HCT116 (cell line): ENCODE measurements around the gene ZNF488.

Experiments
- EGR1 ChIP-seq: IDR thresholded peaks from 2 replicates; pipeline ENCODE4 v1.6.1; 2012; ENCODE audit warnings: low read depth
- EZH2phosphoT487 ChIP-seq: fragments of 200-600 bp; IDR thresholded peaks from 2 replicates; pipeline ENCODE4 v1.6.1; 2018; ENCODE audit warnings: antibody characterized with exemption, borderline replicate concordance
- JUND ChIP-seq: IDR thresholded peaks from 2 replicates; pipeline ENCODE4 v1.6.1; 2012
- POLR2A ChIP-seq: IDR thresholded peaks from 2 replicates; pipeline ENCODE4 v1.7.0; 2011; ENCODE audit warnings: borderline replicate concordance; ENCODE audit not compliant: insufficient read depth, insufficient read length; ENCODE audit errors: extremely low read depth
- POLR2AphosphoS5 ChIP-seq: IDR thresholded peaks from 2 replicates; pipeline ENCODE4 v1.6.1; 2011; ENCODE audit warnings: mild to moderate bottlenecking, low read depth, low read length, moderate library complexity
- RAD21 ChIP-seq: IDR thresholded peaks from 2 replicates; pipeline ENCODE4 v1.6.1; 2012; ENCODE audit warnings: low read depth, mild to moderate bottlenecking
- SP1 ChIP-seq: IDR thresholded peaks from 2 replicates; pipeline ENCODE4 v1.6.1; 2012; ENCODE audit warnings: low read depth
- ZNF274 ChIP-seq: fragments of 200-500 bp; sonication (Bioruptor generic); IDR thresholded peaks from 2 replicates; pipeline ENCODE4 v1.6.1; 2014; ENCODE audit warnings: mild to moderate bottlenecking, low read depth, low read length, inconsistent platforms
- TF ChIP-seq, protein P1 (sequence below), 3 experiments: fragments of 200-600 bp in 1 of 3; sonication (generic) in 1 of 3; IDR thresholded peaks in 2 of 3; conservative IDR thresholded peaks in 1 of 3; 2 replicates each; pipeline ENCODE4 v1.5.1; 2012 to 2017; ENCODE audit warnings: low read depth in 2 of 3, low read length in 2 of 3, antibody characterized with exemption in 1 of 3, borderline replicate concordance in 1 of 3, control low read depth in 1 of 3, mild to moderate bottlenecking in 1 of 3, mixed read lengths in 1 of 3, mixed run types in 1 of 3, moderate library complexity in 1 of 3; ENCODE audit not compliant: insufficient read depth in 1 of 3
- TF ChIP-seq, protein P2 (sequence below): IDR thresholded peaks from 2 replicates; pipeline ENCODE4 v1.6.1; 2012

DNA sequence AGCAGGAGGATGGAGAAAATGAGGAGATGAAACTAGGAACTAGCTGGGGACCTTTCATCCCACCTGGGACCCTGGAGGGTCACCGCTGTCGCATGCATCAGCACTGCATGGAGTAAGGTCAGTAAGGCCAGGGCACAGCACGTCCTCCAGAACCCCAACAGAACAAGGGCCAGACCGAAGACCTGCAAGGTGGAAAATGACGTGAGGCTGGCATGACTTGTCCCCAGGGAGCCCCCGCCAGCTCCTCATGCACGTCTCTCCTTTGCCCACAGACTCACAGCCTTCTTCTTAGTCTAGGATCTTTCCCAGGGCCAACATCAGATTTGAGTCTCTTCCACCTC is 4.7 kb downstream of the ZNF488 start:
- TF ChIP-seq RAD21 (no peak), EZH2phosphoT487 (no peak), POLR2A (no peak), JUND (no peak), POLR2AphosphoS5 (no peak), EGR1 (no peak), SP1 (no peak), ZNF274 (no peak)
- TF ChIP-seq, protein P1, sequence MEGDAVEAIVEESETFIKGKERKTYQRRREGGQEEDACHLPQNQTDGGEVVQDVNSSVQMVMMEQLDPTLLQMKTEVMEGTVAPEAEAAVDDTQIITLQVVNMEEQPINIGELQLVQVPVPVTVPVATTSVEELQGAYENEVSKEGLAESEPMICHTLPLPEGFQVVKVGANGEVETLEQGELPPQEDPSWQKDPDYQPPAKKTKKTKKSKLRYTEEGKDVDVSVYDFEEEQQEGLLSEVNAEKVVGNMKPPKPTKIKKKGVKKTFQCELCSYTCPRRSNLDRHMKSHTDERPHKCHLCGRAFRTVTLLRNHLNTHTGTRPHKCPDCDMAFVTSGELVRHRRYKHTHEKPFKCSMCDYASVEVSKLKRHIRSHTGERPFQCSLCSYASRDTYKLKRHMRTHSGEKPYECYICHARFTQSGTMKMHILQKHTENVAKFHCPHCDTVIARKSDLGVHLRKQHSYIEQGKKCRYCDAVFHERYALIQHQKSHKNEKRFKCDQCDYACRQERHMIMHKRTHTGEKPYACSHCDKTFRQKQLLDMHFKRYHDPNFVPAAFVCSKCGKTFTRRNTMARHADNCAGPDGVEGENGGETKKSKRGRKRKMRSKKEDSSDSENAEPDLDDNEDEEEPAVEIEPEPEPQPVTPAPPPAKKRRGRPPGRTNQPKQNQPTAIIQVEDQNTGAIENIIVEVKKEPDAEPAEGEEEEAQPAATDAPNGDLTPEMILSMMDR (IDR thresholded peaks at IDR 0.05 in 2 of 3, conservative IDR thresholded peaks at IDR 0.05 in 1 of 3; ENCODE audit: borderline replicate concordance in 1 of 3, insufficient read depth in 1 of 3, low read depth in 2 of 3, low read length in 2 of 3): no peak
- TF ChIP-seq, protein P2, sequence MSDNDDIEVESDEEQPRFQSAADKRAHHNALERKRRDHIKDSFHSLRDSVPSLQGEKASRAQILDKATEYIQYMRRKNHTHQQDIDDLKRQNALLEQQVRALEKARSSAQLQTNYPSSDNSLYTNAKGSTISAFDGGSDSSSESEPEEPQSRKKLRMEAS: no peak
